H4 (cell line): ENCODE data around the gene MCC. TPM values are rescaled to one million over a fixed set of nuclear protein-coding genes. Genes with fewer than 3 reads are reported as not detected.

Source experiments
- DNase-seq: peaks from one replicate; pipeline ENCODE4 v3.0.0-alpha.2; 2015; ENCODE audit warnings: low spot score
- total RNA-seq: library from RNA; depleted of rRNA; stranded (reverse); fragments of >200 nt; shearing (Covaris generic); gene quantifications from 2 replicates; pipeline ENCODE4 v1.2.3, GENCODE V29; 2014

The MCC gene
- total RNA-seq, 1 experiment from 2014 or later: 7.9 TPM

- DNase-seq: no peak
These were observed 341.1 kb downstream of the MCC start for GRCh38 chr5:113147101-113147508.

- no peak for DNase-seq
These were observed 342.4 kb downstream of the MCC start for GRCh38 chr5:113145757-113146387.

- no peak for DNase-seq
These were observed 346.1 kb downstream of the MCC start for GRCh38 chr5:113142186-113142585.

- DNase-seq: no peak
These were observed 347.2 kb downstream of the MCC start for GRCh38 chr5:113140837-113141671.

- no peak for DNase-seq
These were observed 354.9 kb downstream of the MCC start for GRCh38 chr5:113133211-113133975.

GRCh38 chr5:113132564-113132963 is 355.7 kb downstream of the MCC start:
- DNase-seq: no peak

GRCh38 chr5:113128641-113129330 is 359.5 kb downstream of the MCC start:
- no peak for DNase-seq

GRCh38 chr5:113128082-113128481 is 360.2 kb downstream of the MCC start:
- DNase-seq: no peak

- DNase-seq: no peak
These were observed 361.2 kb downstream of the MCC start for GRCh38 chr5:113127021-113127420.

GRCh38 chr5:113125371-113125770 is 362.9 kb downstream of the MCC start:
- no peak for DNase-seq

GRCh38 chr5:113124914-113125313 is 363.3 kb downstream of the MCC start:
- no peak for DNase-seq

- DNase-seq: no peak
These were observed 364.0 kb downstream of the MCC start for GRCh38 chr5:113124265-113124664.

- no peak for DNase-seq
These were observed 364.6 kb downstream of the MCC start for GRCh38 chr5:113123618-113124017.

GRCh38 chr5:113122053-113122452 is 366.2 kb downstream of the MCC start:
- no peak for DNase-seq

- DNase-seq: no peak
These were observed 368.9 kb downstream of the MCC start for GRCh38 chr5:113119246-113119924.

GRCh38 chr5:113118765-113119164 is 369.5 kb downstream of the MCC start:
- no peak for DNase-seq

- DNase-seq: no peak
These were observed 370.0 kb downstream of the MCC start for GRCh38 chr5:113118298-113118697.

GRCh38 chr5:113117543-113118115 is 370.6 kb downstream of the MCC start:
- no peak for DNase-seq

GRCh38 chr5:113115956-113116355 is 372.3 kb downstream of the MCC start:
- no peak for DNase-seq

GRCh38 chr5:113115061-113115460 is 373.2 kb downstream of the MCC start:
- DNase-seq: no peak

- DNase-seq: no peak
These were observed 373.7 kb downstream of the MCC start for GRCh38 chr5:113114559-113114958.
